Activated B cell treated with CpG ODN at 0.5 μM for 24 hours (primary cell): Measurements from ENCODE around the gene NT5DC1. TPM values are rescaled to one million over a fixed set of nuclear protein-coding genes. Genes with fewer than 3 reads are reported as not detected.

Source experiments
- ATAC-seq: fragments of 200-7000 bp; cut with Tn5 transposase; one replicate; pipeline ENCODE4 v1.10.0; 2021; ENCODE audit warnings: low read depth, mild to moderate bottlenecking, moderate library complexity
- CTCF ChIA-PET: fragments of 350-600 bp; sonication (Branson Sonifier 250); formaldehyde crosslinking; loops from one replicate; lab custom pipeline; 2021; ENCODE audit warnings: antibody characterized with exemption; lab: Charles Lee
- POLR2A ChIA-PET: fragments of 350-600 bp; sonication (Branson Sonifier 250); formaldehyde crosslinking; loops from one replicate; lab custom pipeline; 2021; ENCODE audit warnings: antibody characterized with exemption; lab: Charles Lee
- DNase-seq: peaks from one replicate; pipeline ENCODE4 v3.0.0; 2022
- H3K27ac Mint-ChIP-seq: one replicate; pipeline ENCODE4 v1.8.0; 2020; ENCODE audit warnings: mixed read lengths
- H3K27me3 Mint-ChIP-seq: one replicate; pipeline ENCODE4 v1.8.0; 2021; ENCODE audit warnings: mixed read lengths
- H3K36me3 Mint-ChIP-seq: one replicate; pipeline ENCODE4 v1.8.0; 2021; ENCODE audit warnings: low read depth, mixed read lengths
- H3K4me1 Mint-ChIP-seq: one replicate; pipeline ENCODE4 v1.8.0; 2021; ENCODE audit warnings: mixed read lengths
- H3K4me3 Mint-ChIP-seq: one replicate; pipeline ENCODE4 v1.8.0; 2020; ENCODE audit warnings: mild to moderate bottlenecking, mixed read lengths
- H3K9me3 Mint-ChIP-seq: one replicate; pipeline ENCODE4 v1.8.0; 2020; ENCODE audit warnings: mixed read lengths
- intact Hi-C: fragments of 100-400 bp; cut with micrococcal nuclease; formaldehyde crosslinking; loops from one replicate; pipeline ENCODE4 v1.15.1; 2024
- total RNA-seq: library from RNA; stranded (reverse); gene quantifications from 2 replicates; pipeline ENCODE4 v1.2.3, GENCODE V29; 2022
- TF ChIP-seq, protein P1 (sequence below): fragments of 200-600 bp; IDR thresholded peaks from one replicate; pipeline ENCODE4 v1.8.0; 2022; ENCODE audit warnings: antibody characterized with exemption, mild to moderate bottlenecking

The NT5DC1 gene
- total RNA-seq, 1 donor from 2014 or later: 59.9 TPM

- H3K27me3 Mint-ChIP-seq: no peaks in the 10 kb centered on the region
Measured at GRCh38 chr6:116078522-116078921, 22.1 kb upstream of the NT5DC1 start.

DNA sequence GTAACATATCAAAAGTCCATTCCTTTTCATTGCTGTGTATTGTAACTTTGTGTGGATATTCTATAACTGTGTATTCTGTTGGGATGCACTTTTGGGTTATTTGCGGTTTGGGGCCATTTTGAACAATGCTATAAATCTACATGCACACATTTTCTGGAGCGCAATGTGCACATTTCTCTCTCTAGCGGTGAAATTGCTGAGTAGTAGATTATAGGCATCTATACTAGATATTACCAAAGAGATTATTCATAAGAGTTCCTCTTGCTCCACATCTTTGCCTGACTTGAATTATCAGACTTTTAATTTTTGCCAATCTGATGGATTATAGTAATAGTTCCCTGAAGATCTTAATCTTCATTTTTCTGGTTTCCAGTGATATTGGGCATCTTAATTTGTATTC lies 21.7 kb upstream of the NT5DC1 start:
- Mint-ChIP-seq H3K27me3 (no peaks in the 10 kb centered on the region), H3K9me3 (no peaks in the 10 kb centered on the region), H3K4me1 (no peaks in the 10 kb centered on the region), H3K27ac (no peak overlapping the region), H3K36me3 (no peaks in the 10 kb centered on the region), H3K4me3 (no peak overlapping the region)
- CTCF ChIA-PET: no interaction called here
- TF ChIP-seq, protein P1, sequence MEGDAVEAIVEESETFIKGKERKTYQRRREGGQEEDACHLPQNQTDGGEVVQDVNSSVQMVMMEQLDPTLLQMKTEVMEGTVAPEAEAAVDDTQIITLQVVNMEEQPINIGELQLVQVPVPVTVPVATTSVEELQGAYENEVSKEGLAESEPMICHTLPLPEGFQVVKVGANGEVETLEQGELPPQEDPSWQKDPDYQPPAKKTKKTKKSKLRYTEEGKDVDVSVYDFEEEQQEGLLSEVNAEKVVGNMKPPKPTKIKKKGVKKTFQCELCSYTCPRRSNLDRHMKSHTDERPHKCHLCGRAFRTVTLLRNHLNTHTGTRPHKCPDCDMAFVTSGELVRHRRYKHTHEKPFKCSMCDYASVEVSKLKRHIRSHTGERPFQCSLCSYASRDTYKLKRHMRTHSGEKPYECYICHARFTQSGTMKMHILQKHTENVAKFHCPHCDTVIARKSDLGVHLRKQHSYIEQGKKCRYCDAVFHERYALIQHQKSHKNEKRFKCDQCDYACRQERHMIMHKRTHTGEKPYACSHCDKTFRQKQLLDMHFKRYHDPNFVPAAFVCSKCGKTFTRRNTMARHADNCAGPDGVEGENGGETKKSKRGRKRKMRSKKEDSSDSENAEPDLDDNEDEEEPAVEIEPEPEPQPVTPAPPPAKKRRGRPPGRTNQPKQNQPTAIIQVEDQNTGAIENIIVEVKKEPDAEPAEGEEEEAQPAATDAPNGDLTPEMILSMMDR: no peak
- DNase-seq (no peak), ATAC-seq (no peak)
- POLR2A ChIA-PET: no interaction called here
- intact Hi-C loops: no loop called here

More at GRCh38 chr6:116078522-116078921, 22.1 kb upstream of the NT5DC1 start:
- TF ChIP-seq, protein P1: no peak
- POLR2A ChIA-PET: no interaction called here
- intact Hi-C loops: no loop called here
- Mint-ChIP-seq H3K27ac (no peak overlapping the region), H3K9me3 (no peaks in the 10 kb centered on the region), H3K4me1 (no peaks in the 10 kb centered on the region), H3K4me3 (no peak overlapping the region), H3K36me3 (no peaks in the 10 kb centered on the region)
- ATAC-seq (no peak), DNase-seq (no peak)
- CTCF ChIA-PET: no interaction called here

GRCh38 chr6:116083052-116083451 lies 17.6 kb upstream of the NT5DC1 start:
- ChIA-PET POLR2A (no interaction called here), CTCF (interaction anchor here (1.7 kb wide), 1 partner anchor 14 kb away, joined by 6 read pairs; no protein-coding TSS in a partner anchor)
- Mint-ChIP-seq H3K27ac (no peak overlapping the region), H3K4me1 (peaks cover 13% of the 10 kb centered on the region), H3K27me3 (no peaks in the 10 kb centered on the region), H3K36me3 (no peaks in the 10 kb centered on the region), H3K4me3 (no peak overlapping the region), H3K9me3 (no peaks in the 10 kb centered on the region)
- DNase-seq (no peak), ATAC-seq (no peak)
- TF ChIP-seq, protein P1: no peak
- intact Hi-C loops: no loop called here

- no peak overlapping the region for H3K27ac Mint-ChIP-seq
- TF ChIP-seq, protein P1: no peak
- POLR2A ChIA-PET: no interaction called here
- no peak for DNase-seq
- no peak overlapping the region for H3K4me3 Mint-ChIP-seq
- H3K27me3 Mint-ChIP-seq: no peaks in the 10 kb centered on the region
- ATAC-seq: no peak
- H3K4me1 Mint-ChIP-seq: peaks cover 24% of the 10 kb centered on the region
- intact Hi-C loops: no loop called here
- H3K36me3 Mint-ChIP-seq: no peaks in the 10 kb centered on the region
- H3K9me3 Mint-ChIP-seq: no peaks in the 10 kb centered on the region
- CTCF ChIA-PET: no interaction called here
Measured at GRCh38 chr6:116084284-116084683, 16.4 kb upstream of the NT5DC1 start.

- Mint-ChIP-seq H3K4me1 (peaks cover 34% of the 10 kb centered on the region), H3K27me3 (no peaks in the 10 kb centered on the region), H3K27ac (peak overlapping the region; percentile 87), H3K4me3 (peak overlapping the region; percentile 62), H3K9me3 (no peaks in the 10 kb centered on the region), H3K36me3 (no peaks in the 10 kb centered on the region)
- ATAC-seq (peak; percentile 95), DNase-seq (peak; percentile 18)
- TF ChIP-seq, protein P1: no peak
- ChIA-PET POLR2A (interaction anchor here (0.6 to 3.0 kb wide), 8 partner anchors 9 to 82 kb away, joined by 3 to 44 read pairs (median 6); partner anchors contain the start of gene NT5DC1), CTCF (interaction anchor here (0.9 to 3.6 kb wide), 6 partner anchors 9 to 79 kb away, joined by 5 to 29 read pairs (median 10); partner anchors contain the start of gene NT5DC1)
- intact Hi-C loops: loop anchor here (1.0 to 5.0 kb wide), 5 partner anchors 13 to 77 kb away; partner anchors contain the start of gene NT5DC1
Measured at GRCh38 chr6:116087437-116088027, 13.1 kb upstream of the NT5DC1 start.
